Vagina (tissue), 2 donors: ENCODE results near the gene ADCY1.

Experiments
- POLR2A ChIP-seq, 2 donors: fragments of 450-650 bp; IDR thresholded peaks; one replicate each; pipeline ENCODE4 v1.6.1; 2017; ENCODE audit warnings: antibody characterized with exemption in 2 of 2, mild to moderate bottlenecking in 2 of 2, moderate library complexity in 2 of 2
- TF ChIP-seq, protein P1 (sequence below), 3 experiments: fragments of 450-650 bp in 2 of 3; fragments of 200-600 bp in 1 of 3; sonication (generic) in 1 of 3; IDR thresholded peaks; one replicate each; pipeline ENCODE4 v1.5.1; 2017 to 2019; ENCODE audit warnings: antibody characterized with exemption in 3 of 3, mild to moderate bottlenecking in 2 of 3, moderate library complexity in 2 of 3

DNA sequence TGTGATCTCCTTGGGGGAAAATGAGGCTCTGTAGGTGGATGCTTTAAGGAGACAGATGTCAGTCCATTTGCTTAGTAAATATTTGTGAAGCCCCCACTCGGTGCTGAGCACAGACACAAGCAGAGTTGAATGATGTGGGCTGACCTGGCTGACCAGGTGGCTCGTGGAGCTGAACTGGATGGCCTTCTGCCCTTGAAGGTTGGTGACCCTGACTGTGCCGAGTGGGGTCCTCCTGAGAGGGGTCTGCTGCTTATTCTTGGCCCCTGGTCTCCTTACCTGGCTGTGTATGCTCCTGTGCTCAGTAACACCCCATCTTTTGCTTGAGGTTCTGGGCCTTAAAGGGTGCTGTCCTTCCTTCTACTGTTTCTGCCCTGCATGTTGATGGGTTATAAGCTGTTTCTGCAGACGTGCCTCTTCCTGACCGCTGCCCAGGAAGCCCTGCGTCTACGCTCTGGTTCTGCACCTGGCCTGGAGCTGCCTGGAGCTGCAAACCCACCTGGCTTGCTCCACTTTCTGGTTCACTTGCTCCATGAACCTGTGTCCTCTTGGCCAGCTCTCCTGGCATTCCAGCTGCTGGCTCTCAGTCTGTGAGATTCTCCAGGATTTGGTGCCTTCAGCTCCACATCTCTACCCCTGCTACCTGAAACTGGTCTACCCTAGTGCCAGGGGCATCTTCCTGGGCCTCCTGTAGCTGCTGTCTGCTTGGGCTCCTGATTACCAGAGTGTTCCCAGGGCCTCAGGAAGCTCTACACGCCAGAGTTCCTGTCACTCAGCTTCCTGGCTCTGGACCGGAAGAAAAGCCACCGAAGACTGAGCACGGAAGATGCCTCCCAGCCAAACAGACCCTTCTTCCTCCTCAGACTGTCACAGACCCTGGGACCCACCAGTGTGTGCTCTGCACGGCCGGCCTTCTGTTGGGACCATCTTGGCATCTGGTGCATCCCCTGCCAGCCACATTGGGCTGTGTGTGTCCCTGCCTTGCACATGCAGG, 76.5 kb downstream of the ADCY1 start:
- TF ChIP-seq, protein P1, sequence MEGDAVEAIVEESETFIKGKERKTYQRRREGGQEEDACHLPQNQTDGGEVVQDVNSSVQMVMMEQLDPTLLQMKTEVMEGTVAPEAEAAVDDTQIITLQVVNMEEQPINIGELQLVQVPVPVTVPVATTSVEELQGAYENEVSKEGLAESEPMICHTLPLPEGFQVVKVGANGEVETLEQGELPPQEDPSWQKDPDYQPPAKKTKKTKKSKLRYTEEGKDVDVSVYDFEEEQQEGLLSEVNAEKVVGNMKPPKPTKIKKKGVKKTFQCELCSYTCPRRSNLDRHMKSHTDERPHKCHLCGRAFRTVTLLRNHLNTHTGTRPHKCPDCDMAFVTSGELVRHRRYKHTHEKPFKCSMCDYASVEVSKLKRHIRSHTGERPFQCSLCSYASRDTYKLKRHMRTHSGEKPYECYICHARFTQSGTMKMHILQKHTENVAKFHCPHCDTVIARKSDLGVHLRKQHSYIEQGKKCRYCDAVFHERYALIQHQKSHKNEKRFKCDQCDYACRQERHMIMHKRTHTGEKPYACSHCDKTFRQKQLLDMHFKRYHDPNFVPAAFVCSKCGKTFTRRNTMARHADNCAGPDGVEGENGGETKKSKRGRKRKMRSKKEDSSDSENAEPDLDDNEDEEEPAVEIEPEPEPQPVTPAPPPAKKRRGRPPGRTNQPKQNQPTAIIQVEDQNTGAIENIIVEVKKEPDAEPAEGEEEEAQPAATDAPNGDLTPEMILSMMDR (IDR thresholded peaks at IDR 0.05), result no peak
- TF ChIP-seq POLR2A (IDR thresholded peaks at IDR 0.05), result no peak
